K562 (cell line): ENCODE data around the gene PTGIR. TPM values are rescaled to one million over a fixed set of nuclear protein-coding genes. Genes with fewer than 3 reads are reported as not detected.

Experiments
- ARNT ChIP-seq, 2 experiments: fragments of 450-650 bp; IDR thresholded peaks; 2 replicates each; pipeline ENCODE4 v1.6.1; 2016; ENCODE audit warnings: mild to moderate bottlenecking in 1 of 2
- CBX3 ChIP-seq, 2 experiments: IDR thresholded peaks; 1 replicate in 1 of 2; 2 replicates in 1 of 2; pipeline ENCODE4 v1.6.1; 2012; ENCODE audit warnings: inconsistent platforms in 2 of 2, low read length in 2 of 2, borderline replicate concordance in 1 of 2, control low read depth in 1 of 2
- CTCFL ChIP-seq: IDR thresholded peaks from 2 replicates; pipeline ENCODE4 v1.6.1; 2011; ENCODE audit warnings: borderline replicate concordance, low read depth, mild to moderate bottlenecking, moderate library complexity, low read length; ENCODE audit not compliant: insufficient read depth, poor library complexity, severe bottlenecking
- DNMT1 ChIP-seq: fragments of 450-650 bp; IDR thresholded peaks from 2 replicates; pipeline ENCODE4 v1.6.1; 2016; ENCODE audit warnings: antibody characterized with exemption, mild to moderate bottlenecking
- E2F8 ChIP-seq: fragments of 450-650 bp; IDR thresholded peaks from 2 replicates; pipeline ENCODE4 v1.7.1; 2018; ENCODE audit warnings: mild to moderate bottlenecking, low read depth; ENCODE audit not compliant: partially characterized antibody
- GTF3C2 ChIP-seq: IDR thresholded peaks from 3 replicates; pipeline ENCODE4 v1.6.1; 2011; ENCODE audit warnings: borderline replicate concordance, mild to moderate bottlenecking, moderate library complexity; ENCODE audit not compliant: insufficient read length; ENCODE audit errors: extremely low read depth
- HSF4 ChIP-seq: fragments of 250-450 bp; sonication (Bioruptor Pico); IDR thresholded peaks from 2 replicates; pipeline ENCODE4 v2.1.2; 2022; ENCODE audit warnings: mild to moderate bottlenecking, moderate library complexity, borderline replicate concordance
- IRF2 ChIP-seq: sonication (generic); formaldehyde crosslinking; IDR thresholded peaks from 2 replicates; pipeline ENCODE4 v1.8.1; 2022; ENCODE audit warnings: mild to moderate bottlenecking, missing genetic modification reagents
- JUN ChIP-seq, 2 experiments: sonication (generic) in 1 of 2; formaldehyde crosslinking in 1 of 2; IDR thresholded peaks; 2 replicates each; pipeline versions ENCODE4 v1.6.1 to v1.8.0; 2012 to 2022; ENCODE audit warnings: borderline replicate concordance in 2 of 2, mild to moderate bottlenecking in 2 of 2, improper control_type of control experiment in 1 of 2, low read depth in 1 of 2, low read length in 1 of 2, missing genetic modification reagents in 1 of 2
- MLX ChIP-seq, 2 experiments: fragments of 450-650 bp in 1 of 2; sonication (generic) in 1 of 2; formaldehyde crosslinking; conservative IDR thresholded peaks; 2 replicates each; pipeline versions ENCODE4 v1.4.0 to v1.8.1; 2020 to 2022; ENCODE audit warnings: mild to moderate bottlenecking in 1 of 2, missing genetic modification reagents in 1 of 2
- NR2C2 ChIP-seq, 2 experiments: fragments of 200-800 bp in 1 of 2; sonication (Bioruptor generic) in 1 of 2; sonication (generic) in 1 of 2; formaldehyde crosslinking in 1 of 2; IDR thresholded peaks; 2 replicates each; pipeline versions ENCODE4 v1.6.1 to v1.8.0; 2016 to 2022; ENCODE audit warnings: mild to moderate bottlenecking in 1 of 2, missing compliant biosample characterization in 1 of 2, missing genetic modification characterization in 1 of 2, missing genetic modification reagents in 1 of 2
- NR2F6 ChIP-seq: fragments of 450-650 bp; formaldehyde crosslinking; IDR thresholded peaks from 2 replicates; pipeline ENCODE4 v1.4.0; 2020; ENCODE audit warnings: mild to moderate bottlenecking
- SIX5 ChIP-seq, 2 experiments: IDR thresholded peaks; 2 replicates each; pipeline ENCODE4 v1.6.1; 2011; ENCODE audit warnings: low read length in 2 of 2, borderline replicate concordance in 1 of 2, low read depth in 1 of 2, mild to moderate bottlenecking in 1 of 2, moderate library complexity in 1 of 2; ENCODE audit not compliant: insufficient read depth in 1 of 2
- TBL1XR1 ChIP-seq, 2 experiments: IDR thresholded peaks; 2 replicates each; pipeline ENCODE4 v1.6.1; 2012; ENCODE audit warnings: improper control_type of control experiment in 2 of 2, low read length in 2 of 2, mild to moderate bottlenecking in 1 of 2
- ZNF75A ChIP-seq: fragments of 450-650 bp; formaldehyde crosslinking; IDR thresholded peaks from 2 replicates; pipeline ENCODE4 v1.4.0; 2020; ENCODE audit warnings: mild to moderate bottlenecking
- polyA plus RNA-seq, 8 experiments: library from polyadenylated mRNA; depleted of rRNA in 4 of 8; stranded (reverse) in 5 of 8; unstranded in 3 of 8; fragments of >200 nt; fragmentation: Nextera tagmentation in 2 of 8; fragmentation: Illumina TruSeq in 1 of 8; extraction: Ambion mirVana in 2 of 8; extraction: Trizol in 1 of 8; gene quantifications; 2 replicates each; pipeline versions ENCODE4 v1.2.1 to v1.2.3, GENCODE V29; 2011 to 2014; ENCODE audit warnings: inconsistent platforms in 1 of 8, missing spikeins in 1 of 8
- total RNA-seq, 7 experiments: library from RNA; depleted of rRNA in 6 of 7; stranded (reverse); fragments of >200 nt in 6 of 7; fragmentation: Illumina TruSeq in 2 of 7; extraction: Trizol in 2 of 7; gene quantifications; 2 replicates each; pipeline versions ENCODE4 v1.2.1 to v1.2.3, GENCODE V29; 2011 to 2021; ENCODE audit warnings: low replicate concordance in 1 of 7

PTGIR gene
- total and polyA plus RNA-seq, 9 of the 15 experiments (the other 6 are each of a cell fraction or from before 2014, with no cell fraction given): 0.11 to 3.4 (median 1.1) TPM; not detected in 1

GRCh38 chr19:46600384-46601317, 24.2 kb downstream of the PTGIR start (continued):
- TF ChIP-seq CTCFL: no peak
- no peak; a peak in 1 of 3 replicates for TF ChIP-seq CBX3 (IDR thresholded peaks at IDR 0.05; ENCODE audit: borderline replicate concordance in 1 of 2, low read length in 2 of 2)
- peak; percentile 93 for TF ChIP-seq E2F8
- TF ChIP-seq MLX (CRISPR knock-in tag; conservative IDR thresholded peaks at IDR 0.05): no peak
- no peak for TF ChIP-seq ZNF75A
- TF ChIP-seq ARNT (IDR thresholded peaks at IDR 0.05): peak; percentile 14 to 42; a peak in 2 of 4 replicates
- no peak for TF ChIP-seq DNMT1
- peak; percentile 64; the same call in 1 of the 2 replicates for TF ChIP-seq JUN (IDR thresholded peaks at IDR 0.05; ENCODE audit: borderline replicate concordance, low read depth, low read length)
- TF ChIP-seq JUN (CRISPR knock-in tag; IDR thresholded peaks at IDR 0.05; ENCODE audit: borderline replicate concordance): 0 out of 2 replicates have a peak, but pooled peaks have one; percentile 17
- no peak for TF ChIP-seq NR2C2 (CRISPR knock-in tag; IDR thresholded peaks at IDR 0.05)
- TF ChIP-seq NR2C2 (tag; IDR thresholded peaks at IDR 0.05): peak; percentile 84
- peak in 1 of 2 experiments; percentile 22; a peak in 1 of 4 replicates for TF ChIP-seq SIX5 (IDR thresholded peaks at IDR 0.05; ENCODE audit: borderline replicate concordance in 1 of 2, insufficient read depth in 1 of 2, low read depth in 1 of 2, low read length in 2 of 2)
- TF ChIP-seq NR2F6: no peak
- TF ChIP-seq TBL1XR1 (IDR thresholded peaks at IDR 0.05; ENCODE audit: low read length in 2 of 2): no peak
- TF ChIP-seq GTF3C2: no peak
- no peak for TF ChIP-seq HSF4 (CRISPR knock-in tag)
- no peak for TF ChIP-seq IRF2 (CRISPR knock-in tag)
